ENCODE results near the gene ALK. TPM values are rescaled to one million over a fixed set of nuclear protein-coding genes. Genes with fewer than 3 reads are reported as not detected.

ALK gene
- total RNA-seq, 1 donor from 2014 or later = not detected

- FAIRE-seq (no peak), DNase-seq (ENCODE audit: low read depth) (no peak)
- Histone ChIP-seq H3K4me3 (ENCODE audit: low read depth, low read length) (no peak overlapping the region), H3K27me3 (ENCODE audit: control insufficient read depth, insufficient read depth, low read length) (no peaks in the 10 kb centered on the region), H3K36me3 (ENCODE audit: control insufficient read depth, insufficient read depth, low read length) (no peaks in the 10 kb centered on the region)
- TF ChIP-seq CTCF (IDR thresholded peaks at IDR 0.05; ENCODE audit: insufficient read depth, low read length, severe bottlenecking) = no peak
These were observed 191.5 kb downstream of the ALK start for GRCh38 chr2:29729932-29730331.

GRCh38 chr2:29729401-29729800, 192.0 kb downstream of the ALK start:
- DNase-seq (ENCODE audit: low read depth) (no peak), FAIRE-seq (peak; percentile 86)
- TF ChIP-seq CTCF (IDR thresholded peaks at IDR 0.05; ENCODE audit: insufficient read depth, low read length, severe bottlenecking) = no peak
- Histone ChIP-seq H3K4me3 (ENCODE audit: low read depth, low read length) (no peak overlapping the region), H3K27me3 (ENCODE audit: control insufficient read depth, insufficient read depth, low read length) (no peaks in the 10 kb centered on the region), H3K36me3 (ENCODE audit: control insufficient read depth, insufficient read depth, low read length) (no peaks in the 10 kb centered on the region)

- Histone ChIP-seq H3K36me3 (ENCODE audit: control insufficient read depth, insufficient read depth, low read length) (no peaks in the 10 kb centered on the region), H3K27me3 (ENCODE audit: control insufficient read depth, insufficient read depth, low read length) (no peaks in the 10 kb centered on the region), H3K4me3 (ENCODE audit: low read depth, low read length) (no peak overlapping the region)
- TF ChIP-seq CTCF (IDR thresholded peaks at IDR 0.05; ENCODE audit: insufficient read depth, low read length, severe bottlenecking) = no peak
- DNase-seq (ENCODE audit: low read depth) (no peak), FAIRE-seq (no peak)
These were observed 194.4 kb downstream of the ALK start for GRCh38 chr2:29726976-29727375.

GRCh38 chr2:29725610-29726009, 195.8 kb downstream of the ALK start:
- TF ChIP-seq CTCF (IDR thresholded peaks at IDR 0.05; ENCODE audit: insufficient read depth, low read length, severe bottlenecking) = no peak

GRCh38 chr2:29724282-29724681, 197.1 kb downstream of the ALK start:
- no peak for FAIRE-seq
- Histone ChIP-seq H3K36me3 (ENCODE audit: control insufficient read depth, insufficient read depth, low read length) (no peaks in the 10 kb centered on the region), H3K27me3 (ENCODE audit: control insufficient read depth, insufficient read depth, low read length) (peaks cover 2% of the 10 kb centered on the region), H3K4me3 (ENCODE audit: low read depth, low read length) (no peak overlapping the region)
- DNase-seq (ENCODE audit: low read depth) = no peak
- no peak for TF ChIP-seq CTCF (IDR thresholded peaks at IDR 0.05; ENCODE audit: insufficient read depth, low read length, severe bottlenecking)

More at GRCh38 chr2:29725610-29726009, 195.8 kb downstream of the ALK start:
- H3K27me3 ChIP-seq (ENCODE audit: control insufficient read depth, insufficient read depth, low read length) = peaks cover 2% of the 10 kb centered on the region
- H3K36me3 ChIP-seq (ENCODE audit: control insufficient read depth, insufficient read depth, low read length) = no peaks in the 10 kb centered on the region
- H3K4me3 ChIP-seq (ENCODE audit: low read depth, low read length) = no peak overlapping the region
- no peak for DNase-seq (ENCODE audit: low read depth)
- FAIRE-seq = no peak

- TF ChIP-seq CTCF (IDR thresholded peaks at IDR 0.05; ENCODE audit: insufficient read depth, low read length, severe bottlenecking) = no peak
- Histone ChIP-seq H3K4me3 (ENCODE audit: low read depth, low read length) (no peak overlapping the region), H3K27me3 (ENCODE audit: control insufficient read depth, insufficient read depth, low read length) (peaks cover 2% of the 10 kb centered on the region), H3K36me3 (ENCODE audit: control insufficient read depth, insufficient read depth, low read length) (no peaks in the 10 kb centered on the region)
- FAIRE-seq (no peak), DNase-seq (ENCODE audit: low read depth) (peak; percentile 8)
These were observed 198.0 kb downstream of the ALK start for GRCh38 chr2:29723255-29724001.
